Epidermal melanocyte (primary cell): ENCODE results near the gene KRTAP4-16.
"Not testable (repeated sequence)": the region's sequence is repeated elsewhere in the genome, so short reads cannot be mapped to it uniquely, and the experiment has no call there.

Experiments
- DNase-seq: peaks from one replicate; pipeline ENCODE4 v3.0.0; 2011; ENCODE audit warnings: low spot score; ENCODE audit not compliant: insufficient read length

KRTAP4-16 gene

DNA sequence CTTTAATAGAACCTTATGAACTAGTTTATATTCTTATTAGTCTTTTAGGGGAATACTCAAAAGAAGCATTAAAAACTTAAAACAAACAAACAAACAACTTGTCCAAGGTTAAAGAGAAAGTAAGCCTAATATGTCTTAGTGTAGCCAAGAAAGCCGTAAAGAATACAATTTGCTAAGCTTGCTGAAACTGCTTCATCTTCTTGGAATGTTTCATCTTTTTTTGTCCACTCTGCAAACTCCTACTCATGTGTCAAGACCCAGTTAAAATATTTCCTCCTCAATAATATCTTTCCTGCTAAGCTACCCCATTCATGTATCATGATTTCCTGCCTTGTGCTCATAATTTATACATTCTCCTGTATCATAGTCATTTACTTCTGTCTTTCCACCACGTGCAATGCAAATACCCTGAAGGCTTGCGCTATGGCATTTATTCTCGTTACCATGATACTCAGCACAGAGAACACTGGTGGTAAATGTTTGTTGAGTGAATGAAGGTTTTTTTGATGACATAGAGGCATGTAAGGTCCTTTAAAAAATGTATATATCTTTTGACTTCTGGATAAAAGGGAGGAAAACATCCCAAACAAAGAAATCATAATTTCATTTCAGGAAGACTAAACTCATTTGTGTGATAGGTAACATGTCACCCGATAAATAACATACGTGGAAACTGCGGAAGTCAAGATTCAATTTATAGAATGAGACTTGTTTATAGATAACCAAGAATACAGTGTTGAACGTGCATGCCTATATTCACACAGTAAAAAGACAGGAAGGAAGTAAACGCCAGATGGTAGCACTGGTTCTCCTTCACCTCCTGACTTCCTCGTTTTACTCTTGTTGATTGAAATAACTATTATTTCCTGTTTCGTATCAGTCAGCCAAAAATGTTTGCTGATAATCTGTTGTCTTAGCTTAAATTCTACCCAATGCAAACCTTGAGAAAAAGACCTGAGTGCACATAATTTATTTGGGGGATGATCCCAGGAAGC is 18.0 kb upstream of the KRTAP4-16 start:
- not testable (repeated sequence) for DNase-seq

DNA sequence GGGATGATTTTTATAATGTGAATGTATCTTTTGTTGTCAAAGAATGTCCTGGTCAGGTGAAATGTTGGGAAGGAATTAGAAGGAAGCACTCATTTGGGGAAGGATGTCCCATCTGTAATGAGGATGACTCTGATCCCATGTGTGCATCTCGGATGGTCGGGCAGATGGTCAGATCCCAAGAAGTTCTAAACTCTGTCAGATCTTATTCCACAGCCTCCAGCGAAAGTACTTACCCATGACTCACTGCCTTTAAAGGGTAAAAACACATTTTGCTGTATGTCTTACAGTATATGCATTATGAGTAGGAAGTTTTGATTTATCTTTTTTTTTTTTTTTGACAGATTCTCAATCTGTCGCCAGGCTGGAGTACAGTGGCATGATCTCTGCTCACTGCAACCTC is 16.7 kb upstream of the KRTAP4-16 start:
- no peak for DNase-seq

- not testable (repeated sequence) for DNase-seq
These were observed 15.9 kb upstream of the KRTAP4-16 start, which contains the start of gene KRTAP4-11 for GRCh38 chr17:41117846-41118386. Gene KRTAP4-11, minus strand, starts transcription at chr17:41118373. Its CDS starts 58 bp downstream, at chr17:41118315.

GRCh38 chr17:41116297-41116696 is 14.3 kb upstream of the KRTAP4-16 start:
- DNase-seq: no peak

DNA sequence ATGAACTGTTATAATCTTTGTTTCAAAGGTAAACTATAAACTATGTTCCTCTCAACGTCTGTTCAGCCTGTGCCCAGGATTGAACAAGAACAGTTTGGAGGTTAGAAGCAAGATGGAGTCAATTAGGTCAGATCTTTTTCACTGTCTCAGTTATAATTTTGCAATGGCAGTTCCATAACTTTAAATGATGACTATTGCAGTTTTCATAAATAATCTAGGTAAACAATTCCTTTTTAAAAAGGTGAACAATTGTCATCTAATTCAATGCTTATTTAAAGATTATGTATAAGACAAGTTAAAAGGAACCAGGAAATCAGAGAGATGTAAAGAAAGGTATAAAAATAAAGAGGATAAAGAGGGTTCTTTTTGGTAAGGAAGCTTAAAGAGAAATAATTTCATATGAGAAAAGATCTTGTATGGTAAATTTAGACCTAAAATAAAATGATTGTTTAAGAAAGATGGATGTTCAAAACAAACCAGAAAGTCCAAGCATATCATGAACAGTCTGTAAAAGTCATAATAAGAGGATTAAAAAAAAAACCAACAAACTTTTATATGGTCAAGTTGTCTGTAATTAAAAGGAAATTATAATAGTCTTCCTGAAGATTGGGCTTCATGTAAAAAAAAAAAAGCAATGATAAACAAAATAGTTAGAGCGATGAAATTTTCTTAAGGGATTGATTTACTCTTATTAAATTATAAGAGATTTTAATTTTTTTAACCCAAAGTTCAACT is 9.3 kb upstream of the KRTAP4-16 start:
- DNase-seq: no peak

DNA sequence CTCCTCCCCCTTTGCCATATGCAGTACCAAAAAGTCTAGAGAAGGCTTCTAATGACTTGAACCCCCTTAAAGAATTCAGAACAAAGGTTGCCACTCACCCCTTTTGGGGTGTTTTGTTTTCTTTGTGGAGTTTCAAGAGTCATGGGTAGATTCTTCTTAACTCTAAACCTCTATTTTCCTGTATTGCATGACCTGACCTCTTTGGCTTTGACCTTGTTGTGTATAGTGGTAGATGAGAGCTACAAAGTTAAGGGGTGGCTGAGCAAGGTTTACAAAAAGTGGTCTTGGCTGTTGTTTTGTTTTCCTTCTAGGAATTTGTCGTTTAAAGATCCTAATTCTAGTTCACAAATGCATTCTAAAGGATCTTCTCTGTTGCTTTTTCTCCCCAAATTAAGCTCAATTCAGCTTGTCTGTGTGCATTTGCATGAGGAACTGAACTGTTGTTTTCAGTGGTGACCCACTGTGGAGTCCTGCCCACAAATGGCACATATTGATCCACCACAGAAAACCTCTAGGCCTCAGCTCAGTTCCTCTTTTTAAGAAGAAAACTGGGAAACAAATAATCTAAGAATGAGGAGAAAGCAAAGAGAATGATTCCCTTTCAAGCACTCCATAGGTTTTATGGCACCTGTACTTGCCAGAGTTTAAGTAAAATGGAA is 6.8 kb upstream of the KRTAP4-16 start:
- not testable (repeated sequence) for DNase-seq

- no peak for DNase-seq
These were observed 6.0 kb upstream of the KRTAP4-16 start for GRCh38 chr17:41107941-41108450.

- not testable (repeated sequence) for DNase-seq
These were observed 3.3 kb upstream of the KRTAP4-16 start, which contains the start of gene KRTAP4-9 for GRCh38 chr17:41105347-41105746. Gene KRTAP4-9, plus strand, starts transcription at chr17:41105389. Its CDS starts 0 bp downstream, at chr17:41105389.

- not testable (repeated sequence) for DNase-seq
These were observed 2.5 kb upstream of the KRTAP4-16 start for GRCh38 chr17:41104386-41105038.

- no peak for DNase-seq
These were observed 1.9 kb upstream of the KRTAP4-16 start for GRCh38 chr17:41103896-41104295.

- not testable (repeated sequence) for DNase-seq
These were observed 2.1 kb downstream of the KRTAP4-16 start for GRCh38 chr17:41099682-41100480.

- DNase-seq: no peak
These were observed 3.5 kb downstream of the KRTAP4-16 start for GRCh38 chr17:41098481-41098880.

GRCh38 chr17:41098042-41098441 is 4.0 kb downstream of the KRTAP4-16 start, which contains the start of gene KRTAP4-8:
Gene KRTAP4-8, minus strand, starts transcription at chr17:41098142. Its CDS starts 58 bp downstream, at chr17:41098084.
- no peak for DNase-seq

GRCh38 chr17:41096055-41096454 is 6.0 kb downstream of the KRTAP4-16 start:
- no peak for DNase-seq

DNA sequence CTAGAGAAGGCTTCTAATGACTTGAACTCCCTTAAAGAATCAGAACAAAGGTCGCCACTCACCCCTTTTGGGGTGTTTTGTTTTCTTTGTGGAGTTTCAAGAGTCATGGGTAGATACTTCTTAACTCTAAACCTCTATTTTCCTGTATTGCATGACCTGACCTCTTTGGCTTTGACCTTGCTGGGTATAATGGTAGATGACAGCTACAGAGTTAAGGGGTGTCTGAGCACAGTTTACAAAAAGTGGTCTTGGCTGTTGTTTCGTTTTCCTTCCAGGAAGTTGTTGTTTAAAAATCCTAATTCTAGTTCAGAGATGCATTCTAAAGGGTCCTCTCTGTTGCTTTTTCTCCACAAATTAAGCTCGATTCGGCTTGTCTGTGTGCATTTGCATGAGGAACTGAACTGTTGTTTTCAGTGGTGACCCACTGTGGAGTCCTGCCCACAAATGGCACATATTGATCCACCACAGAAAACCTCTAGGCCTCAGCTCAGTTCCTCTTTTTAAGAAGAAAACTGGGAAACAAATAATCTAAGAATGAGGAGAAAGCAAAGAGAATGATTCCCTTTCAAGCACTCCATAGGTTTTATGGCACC is 13.2 kb downstream of the KRTAP4-16 start:
- DNase-seq: not testable (repeated sequence)

DNA sequence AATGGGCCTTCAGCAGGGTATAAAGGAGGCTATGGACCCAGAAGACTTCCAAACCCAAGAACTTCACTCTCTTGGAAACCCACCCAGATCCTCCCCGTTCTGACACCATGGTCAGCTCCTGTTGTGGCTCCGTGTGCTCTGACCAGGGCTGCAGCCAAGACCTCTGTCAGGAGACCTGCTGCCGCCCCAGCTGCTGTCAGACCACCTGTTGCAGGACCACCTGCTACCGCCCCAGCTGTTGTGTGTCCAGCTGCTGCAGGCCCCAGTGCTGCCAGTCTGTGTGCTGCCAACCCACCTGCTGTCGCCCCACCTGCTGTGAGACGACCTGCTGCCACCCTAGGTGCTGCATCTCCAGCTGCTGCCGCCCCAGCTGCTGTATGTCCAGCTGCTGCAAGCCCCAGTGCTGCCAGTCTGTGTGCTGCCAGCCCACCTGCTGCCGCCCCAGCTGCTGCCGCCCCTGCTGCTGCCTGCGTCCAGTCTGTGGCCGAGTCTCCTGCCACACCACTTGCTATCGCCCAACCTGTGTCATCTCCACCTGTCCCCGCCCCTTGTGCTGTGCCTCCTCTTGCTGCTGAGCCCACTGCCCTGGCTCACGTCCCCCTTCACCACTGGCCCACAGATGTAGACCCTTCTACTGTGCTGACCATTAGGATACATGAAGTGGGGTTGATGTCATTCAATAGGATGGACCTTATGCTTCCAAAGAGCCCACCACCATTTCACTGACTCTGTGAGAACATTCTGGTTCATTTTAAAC is 17.7 kb downstream of the KRTAP4-16 start, which contains the start of gene KRTAP4-7:
TSS of gene KRTAP4-7 (plus strand) at position 51 of the 757 bp plus-strand sequence. CDS start at position 108, 57 bp downstream.
- not testable (repeated sequence) for DNase-seq

DNA sequence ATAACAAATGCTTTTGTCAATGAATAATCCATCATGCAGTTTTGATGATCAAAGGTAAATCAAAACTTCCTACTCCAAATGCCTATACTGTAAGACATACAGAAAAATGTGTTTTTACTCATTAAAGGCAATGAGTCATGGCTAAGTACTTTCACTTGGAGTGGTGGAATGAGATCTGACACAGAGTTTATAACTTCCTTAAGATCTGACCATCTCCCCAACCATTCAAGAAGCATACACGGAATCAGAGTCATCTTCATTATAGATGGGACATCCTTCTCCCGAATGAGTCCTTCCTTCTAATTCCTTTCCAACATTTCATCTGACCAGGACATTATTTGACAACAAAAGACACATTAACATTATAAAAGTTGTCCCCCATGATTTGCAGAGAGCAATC is 18.6 kb downstream of the KRTAP4-16 start:
- DNase-seq: not testable (repeated sequence)

DNA sequence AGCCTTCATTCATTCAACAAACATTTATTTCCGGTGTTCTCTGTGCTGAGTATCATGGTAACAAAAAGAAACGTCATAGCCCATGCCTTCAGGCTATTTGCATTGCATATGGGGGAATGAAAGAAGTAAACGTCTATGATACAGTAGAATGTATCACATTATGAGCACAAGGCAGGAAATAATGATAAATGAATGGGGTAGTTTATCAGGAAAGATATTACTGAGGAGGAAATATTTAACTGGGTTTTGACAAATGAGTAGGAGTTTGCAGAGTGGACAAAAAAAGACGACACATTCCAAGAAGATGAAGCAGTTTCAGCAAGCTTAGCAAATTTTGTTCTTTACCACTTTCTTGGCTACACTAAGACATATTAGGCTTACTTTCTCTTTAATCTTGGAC is 19.4 kb downstream of the KRTAP4-16 start:
- no peak for DNase-seq
